NOMO-1 treated with dmso at 0.1 percent for 144 hours (cell line): Measurements from ENCODE around the gene FYCO1.
A peak's percentile ranks its signal among the peaks of the same experiment; 100 is the strongest.
"Not testable (repeated sequence)": the region's sequence is repeated elsewhere in the genome, so short reads cannot be mapped to it uniquely, and the experiment has no call there.

Source experiments
- DNase-seq: peaks from one replicate; lab custom pipeline; 2025; ENCODE audit not compliant: unreplicated experiment; lab: John Stamatoyannopoulos, UW

FYCO1 gene

GRCh38 chr3:45995236-45996192, at the start of gene FYCO1:
Gene FYCO1 (minus strand): TSS chr3:45995824. CDS start chr3:45984910, 10,914 bp downstream.
- DNase-seq: peak; percentile 87

- DNase-seq: no peak
Measured at GRCh38 chr3:46038916-46039315, 43.3 kb upstream of the FYCO1 start.

- not testable (repeated sequence) for DNase-seq
Measured at GRCh38 chr3:46038071-46038470, 42.4 kb upstream of the FYCO1 start.

- no peak for DNase-seq
Measured at GRCh38 chr3:46036191-46036590, 40.6 kb upstream of the FYCO1 start.

- DNase-seq: no peak
Measured at GRCh38 chr3:46031747-46032146, 36.1 kb upstream of the FYCO1 start.

GRCh38 chr3:46031269-46031668, 35.6 kb upstream of the FYCO1 start:
- no peak for DNase-seq

- no peak for DNase-seq
Measured at GRCh38 chr3:46030626-46031025, 35.0 kb upstream of the FYCO1 start.

GRCh38 chr3:46029953-46030543, 34.4 kb upstream of the FYCO1 start:
- DNase-seq: no peak

- peak; percentile 5 for DNase-seq
Measured at GRCh38 chr3:46027736-46028397, 32.2 kb upstream of the FYCO1 start.

GRCh38 chr3:46027021-46027705, 31.5 kb upstream of the FYCO1 start, which contains the start of gene XCR1:
Gene XCR1 (minus strand): TSS chr3:46027483. CDS start chr3:46021947, 5,536 bp downstream.
- no peak for DNase-seq

GRCh38 chr3:46025139-46025538, 29.5 kb upstream of the FYCO1 start:
- DNase-seq: no peak

- DNase-seq: no peak
Measured at GRCh38 chr3:46024131-46024530, 28.5 kb upstream of the FYCO1 start.

GRCh38 chr3:46022909-46023785, 27.5 kb upstream of the FYCO1 start:
- no peak for DNase-seq

GRCh38 chr3:46021516-46021915, 25.9 kb upstream of the FYCO1 start:
- no peak for DNase-seq

- no peak for DNase-seq
Measured at GRCh38 chr3:46020766-46021510, 25.3 kb upstream of the FYCO1 start.

GRCh38 chr3:46019707-46020106, 24.1 kb upstream of the FYCO1 start:
- no peak for DNase-seq

GRCh38 chr3:46017720-46018119, 22.1 kb upstream of the FYCO1 start:
- DNase-seq: no peak

GRCh38 chr3:46013316-46014094, 17.9 kb upstream of the FYCO1 start:
- no peak for DNase-seq

GRCh38 chr3:46012246-46012645, 16.6 kb upstream of the FYCO1 start:
- no peak for DNase-seq
